A673 (cell line): ENCODE data around the gene NELL1. TPM values are rescaled to one million over a fixed set of nuclear protein-coding genes. Genes with fewer than 3 reads are reported as not detected.

ENCODE experiments used
- BruUV-seq: library from RNA; stranded (reverse); fragments of 400-500 nt; replicated peaks from 2 replicates; lab custom pipeline; 2021; lab: Mats Ljungman, UMichigan
- CTCF ChIA-PET: fragments of 300-600 bp; sonication (Branson Sonifier 250); formaldehyde crosslinking; loops from one replicate; lab custom pipeline; 2022; ENCODE audit warnings: antibody characterized with exemption; lab: Charles Lee
- POLR2A ChIA-PET: fragments of 300-600 bp; sonication (Branson Sonifier 250); formaldehyde crosslinking; loops from one replicate; lab custom pipeline; 2022; ENCODE audit warnings: antibody characterized with exemption; ENCODE audit not compliant: low non-redundant PET; lab: Charles Lee
- DNase-seq: peaks from one replicate; pipeline ENCODE4 v3.0.0-alpha.2; 2015; ENCODE audit warnings: low spot score
- H3K27ac ChIP-seq: fragments of 200-600 bp; sonication (generic); 2 replicates; pipeline ENCODE4 v1.5.1; 2016; ENCODE audit warnings: mixed run types, low read depth, mild to moderate bottlenecking, mixed read lengths, antibody characterized with exemption, low read length; ENCODE audit not compliant: poor library complexity, severe bottlenecking
- H3K27me3 ChIP-seq: fragments of 200-600 bp; sonication (generic); replicated peaks from 2 replicates; pipeline ENCODE4 v1.6.1; 2017; ENCODE audit warnings: mixed run types, low read depth, mild to moderate bottlenecking, mixed read lengths, antibody characterized with exemption, low read length; ENCODE audit not compliant: insufficient read depth, poor library complexity
- H3K36me3 ChIP-seq: fragments of 200-600 bp; sonication (generic); 2 replicates; pipeline ENCODE4 v1.6.1; 2016; ENCODE audit warnings: mixed run types, mild to moderate bottlenecking, mixed read lengths, antibody characterized with exemption, low read length; ENCODE audit not compliant: insufficient read depth, poor library complexity, severe bottlenecking
- H3K4me1 ChIP-seq: fragments of 200-600 bp; sonication (generic); 2 replicates; pipeline ENCODE4 v1.6.1; 2017; ENCODE audit warnings: mixed run types, mild to moderate bottlenecking, mixed read lengths, antibody characterized with exemption, low read length; ENCODE audit not compliant: insufficient read depth, poor library complexity, severe bottlenecking
- H3K4me3 ChIP-seq: fragments of 200-600 bp; sonication (generic); 2 replicates; pipeline ENCODE4 v1.5.1; 2016; ENCODE audit warnings: low read depth, mixed run types, mild to moderate bottlenecking, mixed read lengths, low read length; ENCODE audit not compliant: poor library complexity, severe bottlenecking
- H3K9me3 ChIP-seq: fragments of 200-600 bp; sonication (generic); 2 replicates; pipeline ENCODE4 v1.6.1; 2016; ENCODE audit warnings: mixed run types, low read depth, mild to moderate bottlenecking, mixed read lengths, antibody characterized with exemption, low read length; ENCODE audit not compliant: poor library complexity, severe bottlenecking
- CTCF ChIP-seq: fragments of 300-800, 200-600 bp; sonication (generic); conservative IDR thresholded peaks from 2 replicates; pipeline ENCODE4 v1.5.1; 2017; ENCODE audit warnings: low read depth, mild to moderate bottlenecking, antibody characterized with exemption, low read length, moderate library complexity, mixed read lengths
- EZH2 ChIP-seq: fragments of 200-600 bp; sonication (generic); IDR thresholded peaks from 2 replicates; pipeline ENCODE4 v1.6.1; 2017; ENCODE audit warnings: borderline replicate concordance, low read depth, mild to moderate bottlenecking, mixed read lengths, antibody characterized with exemption, low read length; ENCODE audit not compliant: poor library complexity, severe bottlenecking
- intact Hi-C: fragments of 100-400 bp; cut with micrococcal nuclease; formaldehyde crosslinking; loops from one replicate; pipeline ENCODE4 v1.10.0; 2022; ENCODE audit not compliant: unreplicated experiment
- total RNA-seq: library from RNA; stranded (reverse); gene quantifications from 2 replicates; pipeline ENCODE4 v1.2.3, GENCODE V29; 2021

Gene NELL1
- total RNA-seq, 1 experiment from 2014 or later, result 0.32 TPM

- Histone ChIP-seq H3K4me3 (no peak overlapping the region), H3K27me3 (no peaks in the 10 kb centered on the region), H3K36me3 (no peaks in the 10 kb centered on the region), H3K4me1 (no peaks in the 10 kb centered on the region), H3K27ac (no peak overlapping the region), H3K9me3 (no peaks in the 10 kb centered on the region)
- CTCF ChIA-PET, result no interaction called here
- intact Hi-C loops, result no loop called here
- no peak for TF ChIP-seq CTCF
- POLR2A ChIA-PET, result no interaction called here
- no TSS peak for BruUV-seq
- no peak for DNase-seq
Measured at GRCh38 chr11:21390430-21390829, 721.0 kb downstream of the NELL1 start.

DNA sequence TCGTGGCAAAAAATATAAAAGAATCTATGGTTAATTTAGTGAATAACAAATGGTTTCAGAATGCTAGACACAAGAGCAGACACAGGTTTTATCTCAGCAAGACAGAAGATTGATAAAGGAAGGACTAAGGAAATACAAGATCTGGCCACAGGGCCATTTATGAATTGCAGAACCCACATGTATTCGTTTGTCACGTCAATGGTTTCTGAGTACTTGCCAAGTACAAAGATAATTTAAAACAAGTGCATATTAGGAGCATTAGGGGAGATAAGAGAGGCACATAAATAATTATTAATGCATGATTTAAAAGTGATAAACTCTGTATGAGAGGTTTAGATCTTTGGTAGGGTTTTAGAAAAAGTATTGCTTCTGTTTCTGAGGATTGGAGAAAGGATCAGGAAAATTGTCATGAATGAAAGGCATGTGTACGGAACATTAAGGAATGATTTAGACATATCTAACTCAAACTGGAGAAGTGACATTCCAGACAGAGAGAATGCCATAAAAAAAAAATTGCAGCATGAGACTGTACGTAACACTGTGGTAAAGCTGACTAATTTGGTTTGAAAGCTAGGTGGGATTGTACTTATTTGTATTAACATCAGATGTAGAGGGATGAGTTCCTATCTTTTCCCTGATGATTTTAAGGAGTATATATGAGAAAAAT lies 727.1 kb downstream of the NELL1 start:
- H3K27ac ChIP-seq, result no peak overlapping the region
- no peak for DNase-seq
- no TSS peak for BruUV-seq
- POLR2A ChIA-PET, result no interaction called here
- no peaks in the 10 kb centered on the region for H3K36me3 ChIP-seq
- CTCF ChIA-PET, result no interaction called here
- intact Hi-C loops, result no loop called here
- no peaks in the 10 kb centered on the region for H3K9me3 ChIP-seq
- no peaks in the 10 kb centered on the region for H3K27me3 ChIP-seq
- TF ChIP-seq CTCF (no peak), EZH2 (no peak)
- H3K4me1 ChIP-seq, result no peaks in the 10 kb centered on the region
- H3K4me3 ChIP-seq, result no peak overlapping the region

- ChIA-PET POLR2A (no interaction called here), CTCF (no interaction called here)
- H3K27ac ChIP-seq, result no peak overlapping the region
- no peak for TF ChIP-seq CTCF
- no peak for TF ChIP-seq EZH2
- no peak overlapping the region for H3K4me3 ChIP-seq
- no TSS peak for BruUV-seq
- no peak for DNase-seq
- intact Hi-C loops, result no loop called here
- no peaks in the 10 kb centered on the region for H3K9me3 ChIP-seq
- H3K36me3 ChIP-seq, result no peaks in the 10 kb centered on the region
- peaks cover 3% of the 10 kb centered on the region for H3K4me1 ChIP-seq
- H3K27me3 ChIP-seq, result no peaks in the 10 kb centered on the region
Measured at GRCh38 chr11:21398195-21398594, 728.8 kb downstream of the NELL1 start.
